SK-N-SH treated with all-trans-retinoic acid at 6 μM for 48 hours (cell line): ENCODE measurements around the gene CTBS.

Experiments used
- ATAC-seq: fragments of 200-7000 bp; cut with Tn5 transposase; 3 replicates; pipeline ENCODE4 v1.9.1; 2020; ENCODE audit warnings: mild to moderate bottlenecking, moderate library complexity
- ARNTL ChIP-seq: fragments of 450-650 bp; formaldehyde crosslinking; IDR thresholded peaks from 2 replicates; pipeline ENCODE4 v1.5.0; 2020; ENCODE audit warnings: low read depth, mild to moderate bottlenecking, moderate library complexity, borderline replicate concordance
- BACH2 ChIP-seq: fragments of 250-450 bp; sonication (Bioruptor Pico); IDR thresholded peaks from 2 replicates; pipeline ENCODE4 v1.9.0; 2021; ENCODE audit warnings: mild to moderate bottlenecking, borderline replicate concordance
- CREB5 ChIP-seq: fragments of 250-450 bp; sonication (Bioruptor Pico); IDR thresholded peaks from 2 replicates; pipeline ENCODE4 v1.5.1; 2020; ENCODE audit warnings: low read depth, mild to moderate bottlenecking, moderate library complexity
- CSDC2 ChIP-seq: fragments of 250-450 bp; sonication (Bioruptor Pico); IDR thresholded peaks from 2 replicates; pipeline ENCODE4 v1.5.0; 2020; ENCODE audit warnings: mild to moderate bottlenecking, moderate library complexity
- CSRNP3 ChIP-seq: fragments of 250-450 bp; sonication (Bioruptor Pico); IDR thresholded peaks from 2 replicates; pipeline ENCODE4 v1.5.1; 2021; ENCODE audit warnings: mild to moderate bottlenecking, moderate library complexity
- ESRRG ChIP-seq: fragments of 250-450 bp; sonication (Bioruptor Pico); IDR thresholded peaks from 2 replicates; pipeline ENCODE4 v1.6.1; 2021; ENCODE audit warnings: mild to moderate bottlenecking
- GLIS3 ChIP-seq: fragments of 250-450 bp; sonication (Bioruptor Pico); IDR thresholded peaks from 2 replicates; pipeline ENCODE4 v1.5.0; 2020; ENCODE audit warnings: mild to moderate bottlenecking, moderate library complexity
- ISL1 ChIP-seq: fragments of 250-450 bp; sonication (Bioruptor Pico); IDR thresholded peaks from 2 replicates; pipeline ENCODE4 v2.1.2; 2022; ENCODE audit warnings: mild to moderate bottlenecking, moderate library complexity
- OSR1 ChIP-seq: fragments of 250-450 bp; sonication (Bioruptor Pico); IDR thresholded peaks from 2 replicates; pipeline ENCODE4 v1.8.0; 2022; ENCODE audit warnings: moderate library complexity, mild to moderate bottlenecking, inconsistent platforms
- POU6F1 ChIP-seq: fragments of 250-450 bp; sonication (Bioruptor Pico); IDR thresholded peaks from 2 replicates; pipeline ENCODE4 v1.8.0; 2021; ENCODE audit warnings: low read depth, mild to moderate bottlenecking, moderate library complexity, borderline replicate concordance
- RARB ChIP-seq: fragments of 250-450 bp; sonication (Bioruptor Pico); IDR thresholded peaks from 2 replicates; pipeline ENCODE4 v1.8.0; 2021; ENCODE audit warnings: mild to moderate bottlenecking, moderate library complexity
- SNAI2 ChIP-seq: fragments of 250-450 bp; sonication (Bioruptor Pico); IDR thresholded peaks from 2 replicates; pipeline ENCODE4 v1.5.0; 2020; ENCODE audit warnings: mild to moderate bottlenecking, moderate library complexity
- TCF4 ChIP-seq: fragments of 250-450 bp; sonication (Bioruptor Pico); IDR thresholded peaks from 2 replicates; pipeline ENCODE4 v1.8.0; 2021; ENCODE audit warnings: mild to moderate bottlenecking, moderate library complexity, borderline replicate concordance
- TOX ChIP-seq: fragments of 250-450 bp; sonication (Bioruptor Pico); IDR thresholded peaks from 2 replicates; pipeline ENCODE4 v1.8.0; 2021; ENCODE audit warnings: mild to moderate bottlenecking, moderate library complexity, borderline replicate concordance
- TSHZ2 ChIP-seq: fragments of 250-450 bp; sonication (Bioruptor Pico); IDR thresholded peaks from 2 replicates; pipeline ENCODE4 v1.5.0; 2020; ENCODE audit warnings: mild to moderate bottlenecking, moderate library complexity
- ZC3H10 ChIP-seq: fragments of 250-450 bp; sonication (Bioruptor Pico); IDR thresholded peaks from 2 replicates; pipeline ENCODE4 v1.5.1; 2021; ENCODE audit warnings: mild to moderate bottlenecking, moderate library complexity
- ZFP3 ChIP-seq: fragments of 250-450 bp; sonication (Bioruptor Pico); IDR thresholded peaks from 2 replicates; pipeline ENCODE4 v1.5.0; 2020; ENCODE audit warnings: mild to moderate bottlenecking, moderate library complexity
- ZFP30 ChIP-seq: fragments of 450-650 bp; formaldehyde crosslinking; IDR thresholded peaks from 2 replicates; pipeline ENCODE4 v1.5.0; 2022; ENCODE audit warnings: mild to moderate bottlenecking, moderate library complexity
- ZNF565 ChIP-seq: fragments of 450-650 bp; formaldehyde crosslinking; conservative IDR thresholded peaks from 2 replicates; pipeline ENCODE4 v1.5.0; 2020; ENCODE audit warnings: low read depth, mild to moderate bottlenecking, moderate library complexity
- ZNF70 ChIP-seq: fragments of 450-650 bp; formaldehyde crosslinking; IDR thresholded peaks from 2 replicates; pipeline ENCODE4 v1.5.0; 2020; ENCODE audit warnings: mild to moderate bottlenecking, moderate library complexity
- ZNF8 ChIP-seq: fragments of 450-650 bp; formaldehyde crosslinking; IDR thresholded peaks from 2 replicates; pipeline ENCODE4 v1.5.0; 2020; ENCODE audit warnings: mild to moderate bottlenecking, moderate library complexity

CTBS gene

GRCh38 chr1:84600796-84601195, 26.6 kb upstream of the CTBS start:
- TF ChIP-seq ZNF565 (CRISPR knock-in tag) (no peak), ZNF8 (no peak), ARNTL (CRISPR knock-in tag) (no peak), TCF4 (CRISPR knock-in tag) (no peak), ESRRG (no peak), ZFP3 (CRISPR knock-in tag) (no peak), GLIS3 (CRISPR knock-in tag) (no peak)
- ATAC-seq = no peak

GRCh38 chr1:84598846-84599741, 24.9 kb upstream of the CTBS start:
- ATAC-seq = peak; percentile 82
- TF ChIP-seq ISL1 (CRISPR knock-in tag) (no peak), ARNTL (CRISPR knock-in tag) (no peak), ZFP30 (CRISPR knock-in tag) (no peak), GLIS3 (CRISPR knock-in tag) (no peak)

GRCh38 chr1:84598418-84598817, 24.2 kb upstream of the CTBS start:
- no peak for TF ChIP-seq ZFP3 (CRISPR knock-in tag)
- no peak for TF ChIP-seq ZC3H10 (CRISPR knock-in tag)
- no peak for TF ChIP-seq ZNF8
- TF ChIP-seq ZNF70 (CRISPR knock-in tag) = no peak
- no peak for TF ChIP-seq CSRNP3 (CRISPR knock-in tag)
- TF ChIP-seq SNAI2 (CRISPR knock-in tag) = no peak
- no peak for TF ChIP-seq TCF4 (CRISPR knock-in tag)
- TF ChIP-seq TOX (CRISPR knock-in tag) = no peak
- peak; percentile 13; the same call in 1 of the 3 replicates for ATAC-seq

- ATAC-seq = no peak
- no peak for TF ChIP-seq CSDC2 (CRISPR knock-in tag)
- no peak for TF ChIP-seq GLIS3 (CRISPR knock-in tag)
- no peak for TF ChIP-seq ZFP3 (CRISPR knock-in tag)
- no peak for TF ChIP-seq CREB5
- TF ChIP-seq OSR1 (CRISPR knock-in tag) = no peak
- no peak for TF ChIP-seq BACH2 (CRISPR knock-in tag)
- TF ChIP-seq SNAI2 (CRISPR knock-in tag) = no peak
- TF ChIP-seq ESRRG = no peak
- no peak for TF ChIP-seq ZC3H10 (CRISPR knock-in tag)
- TF ChIP-seq TSHZ2 (CRISPR knock-in tag) = no peak
- TF ChIP-seq TCF4 (CRISPR knock-in tag) = no peak
- TF ChIP-seq ZFP30 (CRISPR knock-in tag) = no peak
- TF ChIP-seq ZNF70 (CRISPR knock-in tag) = no peak
- TF ChIP-seq POU6F1 (CRISPR knock-in tag) = no peak
- TF ChIP-seq RARB = no peak
- no peak for TF ChIP-seq TOX (CRISPR knock-in tag)
Measured at GRCh38 chr1:84597011-84597410, 22.8 kb upstream of the CTBS start.
